Measurements from ENCODE around the gene MAP3K14.

MAP3K14 gene

DNA sequence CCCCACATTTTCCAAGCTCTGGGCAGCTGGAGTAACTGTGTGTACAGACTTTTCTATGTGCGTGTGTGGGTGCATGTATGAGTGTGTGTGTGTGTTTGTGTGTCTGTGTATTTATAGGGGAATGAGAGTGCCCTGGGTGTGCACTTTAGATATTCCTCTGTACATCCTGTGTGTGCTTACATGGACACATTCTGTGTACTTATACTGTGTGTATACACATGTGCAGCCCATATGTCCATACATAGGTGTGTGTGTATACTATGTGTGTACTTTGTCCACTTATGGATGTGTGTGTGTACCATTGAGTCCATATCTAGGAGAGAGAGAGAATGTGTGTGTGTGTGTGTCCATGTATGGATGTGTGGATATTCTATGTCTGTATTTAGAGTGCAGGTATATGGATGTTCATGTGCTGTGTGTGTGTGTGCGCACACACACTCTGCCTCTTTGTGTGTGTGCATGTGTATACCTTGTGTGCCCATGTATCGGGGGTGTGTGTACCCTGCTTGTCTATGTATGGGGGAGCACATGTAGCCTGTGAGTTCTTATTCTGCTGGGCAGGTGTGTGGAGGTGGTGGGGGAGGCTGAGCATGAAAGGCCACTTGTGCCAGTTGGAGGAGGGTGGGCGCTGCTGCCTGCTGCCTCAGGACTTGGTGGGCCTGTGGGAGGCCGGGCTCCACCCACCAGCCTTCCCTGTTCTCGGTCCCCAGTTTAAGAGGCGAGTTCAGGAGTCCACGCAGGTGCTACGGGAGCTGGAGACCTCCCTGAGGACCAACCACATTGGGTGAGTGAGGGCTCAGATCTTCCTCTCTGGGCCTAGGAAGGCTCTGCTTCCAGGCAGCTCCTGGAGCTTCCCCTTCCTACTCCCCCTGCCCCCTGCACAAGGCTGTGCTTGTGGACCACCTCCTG is 84.1 kb downstream of the MAP3K14 start:
- Histone ChIP-seq H3K9ac (ENCODE audit: low read length) (no peak overlapping the region), H3K27me3 (ENCODE audit: control insufficient read depth, insufficient read depth, low read length) (peaks cover 14% of the 10 kb centered on the region), H3K4me1 (ENCODE audit: control insufficient read depth, low read depth, low read length) (peaks cover 13% of the 10 kb centered on the region), H3K27ac (ENCODE audit: low read length) (no peak overlapping the region), H3K4me3 (ENCODE audit: low read length) (no peak overlapping the region), H3K9me3 (ENCODE audit: control insufficient read depth, low read depth, low read length) (no peaks in the 10 kb centered on the region), H3K36me3 (ENCODE audit: control insufficient read depth, low read depth, low read length) (no peaks in the 10 kb centered on the region)

DNA sequence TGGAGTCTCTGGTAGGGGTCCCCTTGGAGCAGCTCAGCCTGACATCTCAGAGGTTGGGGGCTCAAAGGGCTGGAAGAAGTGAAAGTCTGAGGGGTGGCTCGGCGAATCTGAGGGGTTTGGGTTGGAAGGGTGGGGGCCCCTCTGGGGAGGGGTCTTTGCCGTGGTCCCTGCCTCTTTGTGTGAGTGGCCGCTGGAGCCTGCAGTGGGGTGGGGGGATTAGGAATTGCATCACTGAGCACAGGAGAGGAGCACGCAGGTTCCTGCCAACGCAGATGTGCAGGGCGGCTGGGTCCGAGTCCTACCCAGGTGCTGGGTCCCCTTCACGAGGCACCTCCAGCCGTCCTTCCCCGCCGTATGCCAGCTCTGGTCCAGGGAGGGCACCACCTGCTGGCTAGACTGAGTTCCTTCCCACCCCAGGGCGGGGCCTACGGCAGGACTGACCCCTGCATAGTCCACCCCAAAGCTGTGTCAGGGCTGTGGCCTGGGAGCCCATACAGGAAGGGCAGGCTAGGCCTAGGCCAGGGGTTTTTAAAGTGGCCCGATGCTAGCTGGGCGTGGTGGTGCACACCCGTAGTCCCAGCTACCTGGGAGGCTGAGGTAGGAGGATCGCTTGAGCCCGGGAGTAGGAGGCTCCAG is 85.2 kb downstream of the MAP3K14 start:
- no peak overlapping the region for H3K4me3 ChIP-seq (ENCODE audit: low read length)
- H3K9me3 ChIP-seq (ENCODE audit: control insufficient read depth, low read depth, low read length), result no peaks in the 10 kb centered on the region
- H3K9ac ChIP-seq (ENCODE audit: low read length), result no peak overlapping the region
- peaks cover 13% of the 10 kb centered on the region for H3K4me1 ChIP-seq (ENCODE audit: control insufficient read depth, low read depth, low read length)
- no peak overlapping the region for H3K27ac ChIP-seq (ENCODE audit: low read length)
- no peaks in the 10 kb centered on the region for H3K36me3 ChIP-seq (ENCODE audit: control insufficient read depth, low read depth, low read length)
- H3K27me3 ChIP-seq (ENCODE audit: control insufficient read depth, insufficient read depth, low read length), result peaks cover 9% of the 10 kb centered on the region

DNA sequence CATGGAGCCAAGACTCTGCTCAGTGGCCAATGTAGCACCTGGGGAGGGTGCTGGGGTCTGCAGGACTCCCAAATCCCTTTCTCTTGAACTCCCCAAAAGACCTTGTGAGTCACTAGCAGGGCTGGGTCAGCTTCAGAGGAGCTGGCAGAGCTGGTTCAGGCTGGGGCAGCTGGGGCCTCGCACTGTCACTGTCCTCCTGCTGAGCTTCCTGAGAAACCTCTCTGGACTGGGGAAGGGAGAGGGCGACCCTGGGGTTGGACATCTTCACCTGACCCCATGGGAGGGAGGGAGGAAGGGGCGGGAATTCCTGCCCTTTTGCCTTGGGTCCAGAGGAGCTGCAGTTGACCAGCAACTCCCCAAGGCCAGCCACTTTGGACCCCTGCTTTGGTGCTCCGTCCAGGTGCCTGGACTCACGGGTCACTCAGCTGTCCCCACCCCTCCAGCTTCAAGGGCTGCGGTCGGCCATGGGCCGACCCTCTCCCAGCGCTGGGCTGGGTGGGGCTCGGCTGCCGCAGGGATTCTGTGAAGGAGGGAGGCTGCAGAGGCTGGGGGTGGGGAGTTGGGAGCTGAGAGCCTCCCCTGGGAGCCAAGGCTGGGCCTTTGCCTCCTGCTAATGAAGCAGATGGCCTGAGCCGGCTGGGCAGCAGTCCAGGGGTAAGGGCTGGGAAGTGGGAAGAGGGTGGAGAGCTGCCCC is 85.9 kb downstream of the MAP3K14 start:
- Histone ChIP-seq H3K4me1 (ENCODE audit: control insufficient read depth, low read depth, low read length) (peaks cover 10% of the 10 kb centered on the region), H3K9ac (ENCODE audit: low read length) (no peak overlapping the region), H3K27ac (ENCODE audit: low read length) (no peak overlapping the region)

DNA sequence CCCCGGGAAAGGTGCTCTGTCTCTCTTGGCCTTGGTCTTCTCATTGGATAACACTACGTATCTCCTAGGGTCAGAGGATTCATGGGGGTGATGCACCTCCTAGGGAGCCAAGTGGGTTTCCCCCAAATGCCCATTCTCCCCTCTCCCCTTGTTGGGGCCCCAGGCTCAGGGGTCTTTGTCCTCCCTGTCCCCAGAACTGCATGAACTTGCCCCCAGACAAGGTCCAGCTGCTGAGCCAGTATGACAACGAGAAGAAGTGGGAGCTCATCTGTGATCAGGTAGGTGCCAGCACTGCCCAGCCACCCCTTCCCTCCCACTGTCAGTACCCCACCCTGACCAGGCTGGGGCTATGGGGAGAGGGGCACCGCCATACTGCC is 86.4 kb downstream of the MAP3K14 start:
- H3K27ac ChIP-seq (ENCODE audit: low read length), result no peak overlapping the region
- no peaks in the 10 kb centered on the region for H3K36me3 ChIP-seq (ENCODE audit: control insufficient read depth, low read depth, low read length)
- peaks cover 7% of the 10 kb centered on the region for H3K4me1 ChIP-seq (ENCODE audit: control insufficient read depth, low read depth, low read length)
- H3K4me3 ChIP-seq (ENCODE audit: low read length), result no peak overlapping the region
- H3K27me3 ChIP-seq (ENCODE audit: control insufficient read depth, insufficient read depth, low read length), result peaks cover 9% of the 10 kb centered on the region
- no peak overlapping the region for H3K9ac ChIP-seq (ENCODE audit: low read length)
- no peaks in the 10 kb centered on the region for H3K9me3 ChIP-seq (ENCODE audit: control insufficient read depth, low read depth, low read length)

More for the DNA sequence above, 85.9 kb downstream of the MAP3K14 start:
- H3K9me3 ChIP-seq (ENCODE audit: control insufficient read depth, low read depth, low read length), result no peaks in the 10 kb centered on the region
- H3K27me3 ChIP-seq (ENCODE audit: control insufficient read depth, insufficient read depth, low read length), result peaks cover 9% of the 10 kb centered on the region
- H3K4me3 ChIP-seq (ENCODE audit: low read length), result no peak overlapping the region
- no peaks in the 10 kb centered on the region for H3K36me3 ChIP-seq (ENCODE audit: control insufficient read depth, low read depth, low read length)

DNA sequence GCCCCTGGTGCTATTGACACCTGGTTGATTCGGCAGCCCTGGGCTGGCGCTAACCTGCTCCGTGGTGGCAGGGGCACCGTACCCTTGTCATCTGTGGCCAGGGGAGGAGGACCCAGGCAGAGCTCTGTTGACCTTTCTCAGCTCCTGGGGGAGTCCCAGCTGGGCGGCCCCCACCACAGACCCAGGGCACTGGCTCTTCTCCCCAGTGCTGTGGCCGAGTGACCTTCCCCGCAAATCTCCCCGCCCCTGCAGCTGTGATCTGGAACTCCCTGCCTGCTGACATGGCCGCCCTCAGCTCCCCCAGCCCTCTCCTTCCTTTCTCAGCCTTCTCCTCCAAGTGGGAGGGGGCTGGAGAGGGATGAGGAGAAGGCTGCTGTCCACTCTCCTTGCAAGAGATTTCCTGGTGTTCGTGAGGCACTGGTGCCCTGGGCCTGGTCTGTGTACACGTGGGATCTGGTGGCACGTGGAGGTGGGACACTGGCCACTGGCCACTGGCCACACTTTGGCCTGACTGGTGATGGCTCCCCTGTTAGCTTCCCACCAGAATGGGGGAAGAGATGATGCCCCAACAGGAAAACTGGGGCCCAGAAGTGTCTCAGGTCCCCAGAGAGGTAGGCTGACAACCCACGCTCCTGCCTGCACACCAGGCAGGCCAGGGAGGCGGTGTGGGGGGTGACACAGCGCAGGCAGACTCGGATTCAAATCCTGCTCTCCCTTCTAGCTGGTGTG is 87.0 kb downstream of the MAP3K14 start:
- Histone ChIP-seq H3K36me3 (ENCODE audit: control insufficient read depth, low read depth, low read length) (no peaks in the 10 kb centered on the region), H3K27ac (ENCODE audit: low read length) (no peak overlapping the region), H3K4me3 (ENCODE audit: low read length) (no peak overlapping the region), H3K4me1 (ENCODE audit: control insufficient read depth, low read depth, low read length) (peaks cover 7% of the 10 kb centered on the region), H3K27me3 (ENCODE audit: control insufficient read depth, insufficient read depth, low read length) (peaks cover 4% of the 10 kb centered on the region), H3K9ac (ENCODE audit: low read length) (no peak overlapping the region), H3K9me3 (ENCODE audit: control insufficient read depth, low read depth, low read length) (no peaks in the 10 kb centered on the region)

DNA sequence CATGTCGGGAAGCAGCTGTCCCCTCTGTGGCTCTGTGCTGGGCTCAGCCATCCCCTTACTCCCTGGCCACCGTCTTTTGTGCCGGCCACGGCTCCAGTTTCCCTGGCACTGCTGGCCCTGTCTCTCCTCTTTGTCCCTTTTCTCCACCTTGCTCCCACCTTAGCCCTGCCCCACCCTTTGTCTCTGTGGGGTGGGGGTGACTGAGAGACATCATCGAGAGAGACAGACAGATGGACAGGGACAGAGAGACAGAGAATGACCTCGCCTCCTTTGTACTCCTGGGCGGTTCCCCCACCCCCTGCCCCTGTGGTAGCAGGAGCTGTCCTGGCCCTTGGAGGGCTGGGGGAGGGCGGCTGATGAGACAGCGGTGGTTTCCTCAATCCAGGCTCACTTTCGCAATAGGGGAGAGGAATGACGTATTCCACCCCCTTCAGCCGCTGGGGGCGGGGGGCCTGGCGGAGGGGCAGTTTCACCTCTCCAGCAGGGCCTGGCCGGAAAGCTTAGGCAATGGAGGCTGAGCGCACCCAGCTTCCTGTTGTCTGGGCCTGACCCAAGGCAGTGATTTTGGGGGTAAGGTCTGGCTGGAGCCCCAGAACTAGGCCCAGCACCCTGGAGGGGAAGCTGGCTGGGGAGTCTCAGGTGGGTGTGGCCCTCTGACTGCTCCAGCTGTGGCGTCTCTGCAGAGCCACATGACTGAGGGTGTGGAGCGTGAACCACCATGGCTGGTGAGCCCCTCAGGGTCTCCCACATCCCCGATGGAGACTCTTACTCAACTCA is 87.9 kb downstream of the MAP3K14 start:
- Histone ChIP-seq H3K9me3 (ENCODE audit: control insufficient read depth, low read depth, low read length) (no peaks in the 10 kb centered on the region), H3K27me3 (ENCODE audit: control insufficient read depth, insufficient read depth, low read length) (peaks cover 8% of the 10 kb centered on the region), H3K4me3 (ENCODE audit: low read length) (no peak overlapping the region), H3K27ac (ENCODE audit: low read length) (no peak overlapping the region), H3K4me1 (ENCODE audit: control insufficient read depth, low read depth, low read length) (peaks cover 7% of the 10 kb centered on the region), H3K9ac (ENCODE audit: low read length) (no peak overlapping the region), H3K36me3 (ENCODE audit: control insufficient read depth, low read depth, low read length) (no peaks in the 10 kb centered on the region)

DNA sequence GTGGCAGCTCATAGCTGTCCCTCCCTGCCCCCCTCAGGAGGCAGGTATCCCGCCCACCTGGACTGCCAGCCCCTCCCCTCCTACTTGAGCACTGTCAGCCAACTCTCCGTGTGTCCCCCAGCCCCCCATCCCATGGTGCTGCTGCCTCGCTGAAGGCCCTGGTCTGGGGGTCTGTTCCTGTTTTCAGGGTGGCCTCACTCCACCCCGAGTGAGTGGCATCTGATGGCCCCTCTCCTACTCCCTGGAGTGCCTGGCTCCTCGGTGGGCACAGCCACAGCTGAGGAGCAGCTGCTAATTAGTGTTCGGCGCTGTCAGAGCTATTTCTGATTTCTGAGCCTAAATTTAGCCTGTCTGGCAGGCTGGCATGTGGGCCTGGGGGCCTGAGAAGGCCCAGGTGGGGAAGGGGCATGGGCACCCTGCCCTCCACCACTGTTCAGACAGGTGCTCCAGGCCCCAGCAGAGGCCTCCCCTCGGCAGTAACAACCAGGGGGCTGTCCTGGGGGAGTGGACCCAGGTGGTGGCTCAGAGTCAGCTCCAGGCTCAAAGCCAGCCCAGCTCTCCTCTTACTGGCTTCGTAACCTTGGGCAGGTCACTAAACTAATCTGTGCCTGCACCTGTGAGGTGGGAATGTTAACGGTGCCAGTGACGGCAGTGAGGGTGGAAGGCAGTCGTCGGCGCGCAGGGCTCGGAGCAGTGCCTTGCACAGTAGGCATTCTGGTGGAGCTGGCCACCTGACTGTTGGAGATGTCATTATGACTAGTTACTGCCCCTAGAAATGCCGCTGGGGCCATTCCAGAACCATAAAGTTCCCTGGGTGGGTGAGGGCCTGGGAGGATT is 88.7 kb downstream of the MAP3K14 start:
- Histone ChIP-seq H3K9me3 (ENCODE audit: control insufficient read depth, low read depth, low read length) (no peaks in the 10 kb centered on the region), H3K36me3 (ENCODE audit: control insufficient read depth, low read depth, low read length) (no peaks in the 10 kb centered on the region), H3K4me3 (ENCODE audit: low read length) (no peak overlapping the region), H3K9ac (ENCODE audit: low read length) (no peak overlapping the region), H3K4me1 (ENCODE audit: control insufficient read depth, low read depth, low read length) (peaks cover 8% of the 10 kb centered on the region), H3K27ac (ENCODE audit: low read length) (no peak overlapping the region), H3K27me3 (ENCODE audit: control insufficient read depth, insufficient read depth, low read length) (peaks cover 16% of the 10 kb centered on the region)

DNA sequence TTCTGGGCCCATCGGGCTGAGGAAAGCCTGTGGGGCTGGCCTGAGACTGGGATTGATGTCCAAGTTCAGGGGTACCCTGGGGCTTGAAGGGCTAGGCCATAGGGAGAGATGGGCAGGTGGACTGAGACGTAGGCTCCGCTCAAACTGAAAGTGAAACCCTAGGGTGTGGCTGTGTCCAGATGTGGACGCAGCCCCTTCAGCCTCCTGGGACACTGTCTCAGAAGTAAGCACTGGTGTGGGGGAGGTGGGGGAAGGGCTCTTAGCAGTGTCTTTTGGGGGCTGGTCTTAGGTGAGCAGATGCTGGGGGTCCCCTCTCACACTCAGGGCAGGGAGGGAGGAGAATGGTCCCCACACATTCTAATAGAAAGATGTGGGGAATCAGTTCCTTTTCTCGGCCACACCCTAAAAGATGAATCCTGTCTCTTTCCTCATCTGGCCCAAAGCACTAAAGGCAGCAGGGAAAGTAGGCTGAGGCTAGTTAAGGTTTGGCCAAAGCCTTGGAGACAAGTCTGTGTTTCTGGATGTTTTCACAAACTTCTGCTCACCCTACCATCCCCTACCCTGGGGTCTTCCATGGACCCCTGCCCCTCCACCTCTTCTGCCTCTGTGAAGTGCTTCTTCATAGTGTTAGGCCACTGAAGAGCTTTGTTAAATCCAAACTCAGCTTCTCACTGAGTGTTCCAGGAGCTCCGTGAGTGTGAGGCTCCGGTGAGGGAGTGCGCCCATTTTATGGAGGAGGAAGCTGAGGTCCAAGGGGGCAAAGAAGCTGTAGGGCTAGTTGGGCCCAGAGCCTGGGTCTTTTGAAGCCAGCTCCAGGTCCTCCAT is 89.5 kb downstream of the MAP3K14 start:
- no peaks in the 10 kb centered on the region for H3K36me3 ChIP-seq (ENCODE audit: control insufficient read depth, low read depth, low read length)
- H3K4me3 ChIP-seq (ENCODE audit: low read length), result no peak overlapping the region
- H3K4me1 ChIP-seq (ENCODE audit: control insufficient read depth, low read depth, low read length), result peaks cover 10% of the 10 kb centered on the region
- H3K27me3 ChIP-seq (ENCODE audit: control insufficient read depth, insufficient read depth, low read length), result peaks cover 24% of the 10 kb centered on the region
- no peaks in the 10 kb centered on the region for H3K9me3 ChIP-seq (ENCODE audit: control insufficient read depth, low read depth, low read length)
- H3K9ac ChIP-seq (ENCODE audit: low read length), result no peak overlapping the region
- H3K27ac ChIP-seq (ENCODE audit: low read length), result no peak overlapping the region

DNA sequence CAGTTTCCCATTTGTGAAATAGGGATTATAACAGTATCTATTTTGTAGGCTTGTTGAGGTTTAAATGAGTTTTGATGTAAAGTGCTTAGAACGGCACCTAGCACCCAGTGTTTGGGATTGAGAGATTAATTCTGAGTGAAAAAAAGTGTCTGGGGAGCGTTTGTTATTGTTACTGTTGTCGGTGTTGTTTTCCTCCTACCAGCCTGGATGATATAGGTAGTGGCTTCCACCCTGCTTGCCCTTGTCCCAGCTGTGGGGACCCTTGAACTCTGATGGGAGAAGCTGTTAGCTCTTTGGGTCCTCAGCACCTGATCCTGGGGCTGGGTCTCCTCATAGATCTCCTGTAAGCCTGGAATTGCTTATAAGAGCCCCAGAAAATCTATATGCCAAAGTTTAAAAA is 90.2 kb downstream of the MAP3K14 start:
- H3K9ac ChIP-seq (ENCODE audit: low read length), result no peak overlapping the region
- no peak overlapping the region for H3K4me3 ChIP-seq (ENCODE audit: low read length)
- H3K27me3 ChIP-seq (ENCODE audit: control insufficient read depth, insufficient read depth, low read length), result peaks cover 27% of the 10 kb centered on the region
- no peak overlapping the region for H3K27ac ChIP-seq (ENCODE audit: low read length)
- H3K9me3 ChIP-seq (ENCODE audit: control insufficient read depth, low read depth, low read length), result no peaks in the 10 kb centered on the region
- no peaks in the 10 kb centered on the region for H3K36me3 ChIP-seq (ENCODE audit: control insufficient read depth, low read depth, low read length)
- H3K4me1 ChIP-seq (ENCODE audit: control insufficient read depth, low read depth, low read length), result peaks cover 10% of the 10 kb centered on the region

Data from iPS-18a (cell line).